A549 (cell line): ENCODE data around the gene PRTFDC1. TPM values are rescaled to one million over a fixed set of nuclear protein-coding genes. Genes with fewer than 3 reads are reported as not detected.

Source experiments
- ATAC-seq, 2 experiments: fragments of 200-7000 bp in 1 of 2; fragments of >200 bp in 1 of 2; cut with Nextera tagmentation in 1 of 2; cut with Tn5 transposase in 1 of 2; 3 replicates each; pipeline versions ENCODE4 v1.8.0 to v1.9.1; 2018 to 2020; ENCODE audit warnings: mild to moderate bottlenecking in 1 of 2, moderate library complexity in 1 of 2
- CTCF ChIA-PET: fragments of 300-600 bp; sonication (Branson Sonifier 250); formaldehyde crosslinking; extraction: SDS; loops from one replicate; lab custom pipeline; 2021; ENCODE audit warnings: antibody characterized with exemption, inconsistent platforms; lab: Yijun Ruan, JAX
- POLR2A ChIA-PET: fragments of 350-600 bp; formaldehyde crosslinking; extraction: SDS; loops from one replicate; lab custom pipeline; 2021; ENCODE audit warnings: antibody characterized with exemption, inconsistent platforms; lab: Yijun Ruan, JAX
- DNase-seq, 2 experiments: peaks; one replicate each; pipeline versions ENCODE4 v3.0.0 to v3.0.0-alpha.2; 2011 to 2016; ENCODE audit warnings: low read depth in 1 of 2, low spot score in 1 of 2
- FAIRE-seq: peaks from 2 replicates; lab custom pipeline; 2011; peaks lifted over from hg19 to GRCh38; lab: Jason Lieb, UNC
- H3K27ac ChIP-seq, 2 experiments: fragments of >200 bp; sonication (Bioruptor Twin); formaldehyde crosslinking; 3 replicates each; pipeline ENCODE4 v1.5.1; 2016 to 2017
- H3K4me1 ChIP-seq: fragments of >200 bp; sonication (Bioruptor Twin); formaldehyde crosslinking; 3 replicates; pipeline ENCODE4 v1.6.1; 2016
- H3K4me2 ChIP-seq: fragments of >200 bp; sonication (Bioruptor Twin); formaldehyde crosslinking; 3 replicates; pipeline ENCODE4 v1.6.1; 2016
- H3K4me3 ChIP-seq: fragments of >200 bp; sonication (Bioruptor Twin); formaldehyde crosslinking; 3 replicates; pipeline ENCODE4 v1.5.1; 2016
- H3K9me3 ChIP-seq: fragments of >200 bp; sonication (Bioruptor Twin); formaldehyde crosslinking; 3 replicates; pipeline ENCODE4 v1.6.1; 2016
- BHLHE40 ChIP-seq: IDR thresholded peaks from 2 replicates; pipeline ENCODE4 v1.6.1; 2012; ENCODE audit warnings: low read depth, low read length, inconsistent platforms
- CBX2 ChIP-seq: fragments of 200-600 bp; sonication (generic); IDR thresholded peaks from 2 replicates; pipeline ENCODE4 v1.6.1; 2016; ENCODE audit warnings: low read depth, mild to moderate bottlenecking, borderline replicate concordance
- CEBPB ChIP-seq, 2 experiments: fragments of >200 bp in 1 of 2; sonication (Bioruptor Twin) in 1 of 2; formaldehyde crosslinking in 1 of 2; IDR thresholded peaks; 2 replicates each; pipeline ENCODE4 v1.6.1; 2012 to 2016
- CTCF ChIP-seq: fragments of >200 bp; sonication (Bioruptor Twin); formaldehyde crosslinking; IDR thresholded peaks from 3 replicates; pipeline ENCODE4 v1.5.1; 2016
- E2F6 ChIP-seq: IDR thresholded peaks from 2 replicates; pipeline ENCODE4 v1.6.1; 2012; ENCODE audit warnings: low read depth, borderline replicate concordance
- ELK1 ChIP-seq: fragments of 150-350 bp; IDR thresholded peaks from 2 replicates; pipeline ENCODE4 v1.6.1; 2014; ENCODE audit warnings: low read depth, mild to moderate bottlenecking, low read length
- GATA3 ChIP-seq: IDR thresholded peaks from 2 replicates; pipeline ENCODE4 v1.6.1; 2012; ENCODE audit warnings: borderline replicate concordance
- HES2 ChIP-seq: fragments of >200 bp; sonication (Bioruptor Twin); formaldehyde crosslinking; IDR thresholded peaks from 2 replicates; pipeline ENCODE4 v1.6.1; 2016
- JUN ChIP-seq, 2 experiments: fragments of >200 bp; sonication (Bioruptor Twin); formaldehyde crosslinking; IDR thresholded peaks; 2 replicates in 1 of 2; 3 replicates in 1 of 2; pipeline ENCODE4 v1.6.1; 2016 to 2017
- JUNB ChIP-seq: fragments of >200 bp; sonication (Bioruptor Twin); formaldehyde crosslinking; IDR thresholded peaks from 2 replicates; pipeline ENCODE4 v1.6.1; 2016
- KDM1A ChIP-seq: fragments of 200-600 bp; sonication (generic); IDR thresholded peaks from 2 replicates; pipeline ENCODE4 v1.6.1; 2016; ENCODE audit warnings: low read depth, mild to moderate bottlenecking
- MAX ChIP-seq: IDR thresholded peaks from 2 replicates; pipeline ENCODE4 v1.6.1; 2012
- NPAS2 ChIP-seq: fragments of 250-450 bp; sonication (Bioruptor Pico); IDR thresholded peaks from 2 replicates; pipeline ENCODE4 v1.8.0; 2022; ENCODE audit warnings: mild to moderate bottlenecking, moderate library complexity, borderline replicate concordance
- POLR2AphosphoS2 ChIP-seq: conservative IDR thresholded peaks from 2 replicates; pipeline ENCODE4 v1.6.1; 2012; ENCODE audit warnings: low read length, improper control_type of control experiment, inconsistent platforms
- RCOR1 ChIP-seq: fragments of 150-350 bp; IDR thresholded peaks from 2 replicates; pipeline ENCODE4 v1.6.1; 2014; ENCODE audit warnings: antibody characterized with exemption, low read length, low read depth
- REST ChIP-seq: fragments of 200-600 bp; sonication (generic); IDR thresholded peaks from 2 replicates; pipeline ENCODE4 v1.6.1; 2016; ENCODE audit warnings: antibody characterized with exemption, mild to moderate bottlenecking, moderate library complexity
- TP53 ChIP-seq: fragments of 250-450 bp; sonication (Bioruptor Pico); IDR thresholded peaks from 2 replicates; pipeline ENCODE4 v1.5.0; 2021; ENCODE audit warnings: mild to moderate bottlenecking, moderate library complexity
- USF2 ChIP-seq: fragments of 450-650 bp; IDR thresholded peaks from 2 replicates; pipeline ENCODE4 v1.6.1; 2014; ENCODE audit warnings: antibody characterized with exemption
- WGBS: methylation state at CpG from one replicate; pipeline ENCODE4 v1.1.6; 2017; ENCODE audit errors: missing lambda C conversion rate; 5-methylcytosine and 5-hydroxymethylcytosine counted together
- polyA plus RNA-seq, 4 experiments: library from polyadenylated mRNA; depleted of rRNA in 3 of 4; stranded (reverse); fragments of >200 nt; fragmentation: RNase III in 1 of 4; extraction: RNeasy Plus Mini Kit Qiagen cat#74134 plus additional on column Dnase treatment in 1 of 4; gene quantifications; 2 replicates in 3 of 4; 3 replicates in 1 of 4; pipeline ENCODE4 v1.2.3, GENCODE V29; 2011 to 2017

PRTFDC1 gene
- polyA plus RNA-seq, 2 of the 4 experiments (the other 2 are of a cell fraction): 35.6 to 39.2 TPM

GRCh38 chr10:24857031-24857725, 95.2 kb downstream of the PRTFDC1 start:
- 83% methylated on average over 8 of the region's 8 CpGs for WGBS
- ATAC-seq: no peak
- Histone ChIP-seq H3K9me3 (no peaks in the 10 kb centered on the region), H3K4me2 (no peak overlapping the region)
- no peak for FAIRE-seq
- no peak for TF ChIP-seq USF2
- no peak for TF ChIP-seq REST
- TF ChIP-seq ELK1: no peak
- TF ChIP-seq CTCF: no peak
- no peak for TF ChIP-seq JUN (IDR thresholded peaks at IDR 0.05)
- TF ChIP-seq TP53 (CRISPR knock-in tag): no peak
- no peak for TF ChIP-seq E2F6
- no peak for TF ChIP-seq NPAS2 (CRISPR knock-in tag)
- TF ChIP-seq HES2: no peak
- no peak for TF ChIP-seq MAX
- TF ChIP-seq RCOR1: no peak
- no peak for TF ChIP-seq POLR2AphosphoS2
- no peak for TF ChIP-seq BHLHE40
- no peak for TF ChIP-seq CEBPB (IDR thresholded peaks at IDR 0.05)
- no peak for TF ChIP-seq KDM1A
- TF ChIP-seq CBX2: no peak
- TF ChIP-seq GATA3: no peak
- no peak for TF ChIP-seq JUNB
- TF ChIP-seq, all 56 proteins: peak for 0
- ChIA-PET CTCF (interaction anchor here (0.7 to 1.5 kb wide), 4 partner anchors 8 to 13 kb away, joined by 3 to 6 read pairs (median 4); no protein-coding TSS in a partner anchor), POLR2A (no interaction called here)
- Histone ChIP-seq H3K27ac (no peak overlapping the region), H3K4me3 (no peak overlapping the region), H3K4me1 (peaks cover 8% of the 10 kb centered on the region)
- DNase-seq: no peak
